EH (cell line): ENCODE data around the gene FAM120C.

Source experiments
- DNase-seq: peaks from one replicate; pipeline ENCODE4 v3.0.0-alpha.2; 2015; ENCODE audit warnings: low read depth

The FAM120C gene

DNA sequence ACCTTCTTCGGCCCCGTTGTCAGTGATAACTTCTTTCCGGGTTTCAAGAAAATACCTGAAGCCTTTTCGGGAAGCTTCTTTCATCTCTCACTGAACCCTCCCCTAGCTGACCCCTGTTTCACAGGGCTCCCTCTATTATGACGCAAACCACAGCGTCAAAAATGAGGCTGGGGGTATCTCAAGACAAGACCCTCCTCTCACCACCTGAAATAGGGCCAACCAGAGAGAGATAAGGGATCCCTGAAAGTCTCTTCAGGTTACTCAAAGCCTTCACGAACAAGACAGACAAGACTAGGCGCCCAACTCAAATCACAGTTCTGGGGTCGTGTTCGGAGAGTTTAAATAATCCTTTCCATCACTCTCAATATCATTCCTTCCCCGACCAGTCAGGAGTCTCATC, 140.0 kb downstream of the FAM120C start:
- no peak for DNase-seq

DNA sequence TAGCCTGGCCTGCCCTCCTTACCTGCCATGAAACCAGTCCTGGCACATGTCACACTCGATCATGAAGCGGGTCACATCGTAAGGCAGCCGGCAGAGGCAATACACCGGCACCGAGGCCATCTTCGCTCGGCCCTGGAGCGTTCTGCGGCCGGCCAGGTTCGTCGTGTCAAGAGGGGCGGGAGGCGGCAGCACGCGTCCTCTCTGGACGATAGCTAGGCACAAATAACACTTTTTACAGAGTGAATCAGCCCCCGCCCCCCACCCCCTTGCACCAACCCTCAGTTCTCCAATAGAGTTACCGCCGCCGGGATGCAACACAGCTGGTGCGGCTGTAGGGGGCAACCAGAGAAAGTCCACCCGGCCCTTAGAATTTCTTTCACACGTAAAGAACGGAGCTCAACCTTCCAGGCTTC, 140.4 kb downstream of the FAM120C start:
- DNase-seq, result peak; percentile 72

GRCh38 chrX:54030329-54030728, 152.7 kb downstream of the FAM120C start:
- no peak for DNase-seq

GRCh38 chrX:54029529-54030143, 153.4 kb downstream of the FAM120C start:
- no peak for DNase-seq

DNA sequence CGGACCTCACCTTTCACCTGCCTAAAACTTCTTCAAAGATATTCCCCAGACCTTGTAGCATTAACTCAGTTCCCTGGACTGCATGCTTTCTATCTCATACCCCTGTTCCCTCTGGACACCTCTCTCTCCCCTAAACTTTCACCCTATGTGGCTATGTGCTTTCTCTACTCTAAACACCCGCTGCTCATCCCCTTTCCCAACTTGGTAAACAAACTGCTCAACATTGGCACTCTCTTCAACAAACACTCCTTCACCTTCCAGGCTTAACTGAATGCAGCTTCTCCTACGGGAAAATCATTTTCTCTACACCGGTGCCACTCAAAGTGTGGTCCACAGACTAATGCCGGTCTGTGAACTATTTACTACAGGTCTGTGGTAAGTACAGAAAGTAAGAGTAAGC, 158.7 kb downstream of the FAM120C start:
- DNase-seq, result no peak
